ENCODE results near the gene TUBA8. TPM values are rescaled to one million over a fixed set of nuclear protein-coding genes. Genes with fewer than 3 reads are reported as not detected.

TUBA8 gene
- total RNA-seq, 1 donor from 2014 or later: 1.8 TPM

DNA sequence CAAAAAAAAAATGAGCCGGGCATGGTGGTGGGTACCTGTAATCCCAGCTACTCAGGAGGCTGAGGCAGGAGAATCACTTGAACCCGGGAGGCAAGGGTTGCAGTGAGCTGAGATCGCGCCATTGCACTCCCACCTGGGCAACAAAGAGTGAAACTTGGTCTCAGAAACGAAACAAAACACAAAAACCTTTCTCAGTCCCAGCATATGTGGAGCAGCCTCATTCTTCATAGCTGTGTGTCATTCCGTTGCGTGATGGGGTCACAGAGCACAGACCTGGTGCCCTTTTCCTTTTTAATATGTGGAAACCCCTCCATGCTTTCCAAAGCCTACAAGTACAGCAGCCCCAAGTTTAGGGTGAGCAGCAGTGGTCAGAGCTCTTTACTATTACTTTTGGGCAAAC, 19.1 kb upstream of the TUBA8 start:
- Mint-ChIP-seq H3K27ac (ENCODE audit: unreplicated experiment) (no peak overlapping the region), H3K4me3 (ENCODE audit: unreplicated experiment) (no peak overlapping the region), H3K9me3 (ENCODE audit: unreplicated experiment) (no peaks in the 10 kb centered on the region), H3K4me1 (ENCODE audit: unreplicated experiment) (no peaks in the 10 kb centered on the region), H3K27me3 (ENCODE audit: unreplicated experiment) (no peaks in the 10 kb centered on the region), H3K36me3 (ENCODE audit: unreplicated experiment) (peaks cover 16% of the 10 kb centered on the region)
- TF ChIP-seq, protein P1, sequence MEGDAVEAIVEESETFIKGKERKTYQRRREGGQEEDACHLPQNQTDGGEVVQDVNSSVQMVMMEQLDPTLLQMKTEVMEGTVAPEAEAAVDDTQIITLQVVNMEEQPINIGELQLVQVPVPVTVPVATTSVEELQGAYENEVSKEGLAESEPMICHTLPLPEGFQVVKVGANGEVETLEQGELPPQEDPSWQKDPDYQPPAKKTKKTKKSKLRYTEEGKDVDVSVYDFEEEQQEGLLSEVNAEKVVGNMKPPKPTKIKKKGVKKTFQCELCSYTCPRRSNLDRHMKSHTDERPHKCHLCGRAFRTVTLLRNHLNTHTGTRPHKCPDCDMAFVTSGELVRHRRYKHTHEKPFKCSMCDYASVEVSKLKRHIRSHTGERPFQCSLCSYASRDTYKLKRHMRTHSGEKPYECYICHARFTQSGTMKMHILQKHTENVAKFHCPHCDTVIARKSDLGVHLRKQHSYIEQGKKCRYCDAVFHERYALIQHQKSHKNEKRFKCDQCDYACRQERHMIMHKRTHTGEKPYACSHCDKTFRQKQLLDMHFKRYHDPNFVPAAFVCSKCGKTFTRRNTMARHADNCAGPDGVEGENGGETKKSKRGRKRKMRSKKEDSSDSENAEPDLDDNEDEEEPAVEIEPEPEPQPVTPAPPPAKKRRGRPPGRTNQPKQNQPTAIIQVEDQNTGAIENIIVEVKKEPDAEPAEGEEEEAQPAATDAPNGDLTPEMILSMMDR (IDR thresholded peaks at IDR 0.05): no peak
- no peak for DNase-seq (ENCODE audit: extremely low spot score, unreplicated experiment)

DNA sequence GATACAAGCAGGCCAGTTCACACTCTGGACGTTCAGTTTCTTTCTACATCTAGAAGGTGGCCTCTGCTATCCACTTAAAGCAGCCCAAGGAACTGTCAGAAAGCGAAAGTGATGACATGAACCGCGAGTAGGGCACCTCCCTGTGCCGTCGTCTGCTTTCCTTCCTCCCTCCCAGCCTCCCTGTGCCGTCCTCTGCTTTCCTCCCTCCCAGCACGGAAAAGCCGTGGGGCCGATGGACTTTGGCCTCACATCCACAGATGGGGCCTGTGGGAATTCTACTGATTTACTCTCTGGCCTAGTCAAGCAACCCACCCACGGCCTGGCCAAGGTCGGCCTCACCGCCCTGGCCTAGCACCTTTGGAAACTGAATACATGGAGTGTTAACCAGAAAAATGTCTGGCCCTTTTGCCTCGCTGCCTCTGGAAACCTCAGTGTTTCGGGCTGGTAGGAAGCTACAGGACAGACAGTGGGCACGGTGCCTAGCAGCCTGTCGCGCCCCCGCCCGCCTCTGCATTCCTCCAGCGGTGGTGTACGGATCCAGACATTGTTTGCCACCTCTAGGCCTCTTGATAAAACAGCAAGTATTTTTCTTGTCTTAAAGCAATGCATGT, 18.6 kb upstream of the TUBA8 start:
- no peaks in the 10 kb centered on the region for H3K27me3 Mint-ChIP-seq (ENCODE audit: unreplicated experiment)
- no peak overlapping the region for H3K4me3 Mint-ChIP-seq (ENCODE audit: unreplicated experiment)
- TF ChIP-seq, protein P1 (IDR thresholded peaks at IDR 0.05): no peak
- H3K27ac Mint-ChIP-seq (ENCODE audit: unreplicated experiment): peak overlapping the region; percentile 56
- peaks cover 16% of the 10 kb centered on the region for H3K36me3 Mint-ChIP-seq (ENCODE audit: unreplicated experiment)
- no peaks in the 10 kb centered on the region for H3K4me1 Mint-ChIP-seq (ENCODE audit: unreplicated experiment)
- no peak for DNase-seq (ENCODE audit: extremely low spot score, unreplicated experiment)
- H3K9me3 Mint-ChIP-seq (ENCODE audit: unreplicated experiment): no peaks in the 10 kb centered on the region

GRCh38 chr22:18093661-18094060, 16.9 kb upstream of the TUBA8 start:
- Mint-ChIP-seq H3K27me3 (ENCODE audit: unreplicated experiment) (no peaks in the 10 kb centered on the region), H3K4me3 (ENCODE audit: unreplicated experiment) (no peak overlapping the region), H3K9me3 (ENCODE audit: unreplicated experiment) (no peaks in the 10 kb centered on the region), H3K27ac (ENCODE audit: unreplicated experiment) (no peak overlapping the region), H3K4me1 (ENCODE audit: unreplicated experiment) (no peaks in the 10 kb centered on the region), H3K36me3 (ENCODE audit: unreplicated experiment) (peaks cover 11% of the 10 kb centered on the region)
- DNase-seq (ENCODE audit: extremely low spot score, unreplicated experiment): no peak
- TF ChIP-seq, protein P1 (IDR thresholded peaks at IDR 0.05): no peak

- H3K4me3 Mint-ChIP-seq (ENCODE audit: unreplicated experiment): no peak overlapping the region
- H3K9me3 Mint-ChIP-seq (ENCODE audit: unreplicated experiment): no peaks in the 10 kb centered on the region
- H3K27me3 Mint-ChIP-seq (ENCODE audit: unreplicated experiment): no peaks in the 10 kb centered on the region
- no peak overlapping the region for H3K27ac Mint-ChIP-seq (ENCODE audit: unreplicated experiment)
- DNase-seq (ENCODE audit: extremely low spot score, unreplicated experiment): no peak
- H3K4me1 Mint-ChIP-seq (ENCODE audit: unreplicated experiment): no peaks in the 10 kb centered on the region
- TF ChIP-seq, protein P1 (IDR thresholded peaks at IDR 0.05): no peak
- H3K36me3 Mint-ChIP-seq (ENCODE audit: unreplicated experiment): peaks cover 8% of the 10 kb centered on the region
Observed at GRCh38 chr22:18095101-18095805, 15.4 kb upstream of the TUBA8 start.

DNA sequence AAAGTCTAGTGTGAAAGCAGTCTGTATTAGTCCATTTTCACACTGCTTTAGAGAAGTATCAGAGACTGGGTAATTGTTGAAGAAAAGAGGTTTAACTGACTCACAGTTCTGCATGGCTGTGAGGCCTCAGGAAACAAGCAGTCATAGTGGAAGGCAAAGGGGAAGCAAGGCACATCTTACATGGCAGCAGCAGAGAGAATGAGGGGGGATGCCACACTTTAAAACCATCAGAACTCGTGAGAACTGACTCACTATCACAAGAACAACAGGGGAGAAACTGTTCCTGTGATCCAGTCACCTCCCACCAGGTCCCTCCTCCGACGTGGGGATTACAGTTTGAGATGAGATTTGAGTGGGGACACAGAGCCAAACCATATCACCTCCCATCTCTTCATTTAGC, 13.8 kb upstream of the TUBA8 start:
- DNase-seq (ENCODE audit: extremely low spot score, unreplicated experiment): no peak
- H3K27me3 Mint-ChIP-seq (ENCODE audit: unreplicated experiment): no peaks in the 10 kb centered on the region
- H3K4me3 Mint-ChIP-seq (ENCODE audit: unreplicated experiment): no peak overlapping the region
- peaks cover 12% of the 10 kb centered on the region for H3K36me3 Mint-ChIP-seq (ENCODE audit: unreplicated experiment)
- H3K4me1 Mint-ChIP-seq (ENCODE audit: unreplicated experiment): no peaks in the 10 kb centered on the region
- H3K27ac Mint-ChIP-seq (ENCODE audit: unreplicated experiment): no peak overlapping the region
- TF ChIP-seq, protein P1 (IDR thresholded peaks at IDR 0.05): no peak
- H3K9me3 Mint-ChIP-seq (ENCODE audit: unreplicated experiment): no peaks in the 10 kb centered on the region
